Astrocyte (in vitro differentiated cells and primary cell): ENCODE measurements around the gene ZSCAN9.

Experiments
- EZH2 ChIP-seq: IDR thresholded peaks from 2 replicates; pipeline ENCODE4 v1.6.1; 2012; ENCODE audit warnings: mild to moderate bottlenecking, low read length, inconsistent platforms; ENCODE audit not compliant: insufficient read depth
- TF ChIP-seq, protein P1 (sequence below): IDR thresholded peaks from 2 replicates; pipeline ENCODE4 v1.5.1; 2011; ENCODE audit warnings: low read depth, mild to moderate bottlenecking, inconsistent platforms, low read length, moderate library complexity; ENCODE audit not compliant: insufficient read depth

DNA sequence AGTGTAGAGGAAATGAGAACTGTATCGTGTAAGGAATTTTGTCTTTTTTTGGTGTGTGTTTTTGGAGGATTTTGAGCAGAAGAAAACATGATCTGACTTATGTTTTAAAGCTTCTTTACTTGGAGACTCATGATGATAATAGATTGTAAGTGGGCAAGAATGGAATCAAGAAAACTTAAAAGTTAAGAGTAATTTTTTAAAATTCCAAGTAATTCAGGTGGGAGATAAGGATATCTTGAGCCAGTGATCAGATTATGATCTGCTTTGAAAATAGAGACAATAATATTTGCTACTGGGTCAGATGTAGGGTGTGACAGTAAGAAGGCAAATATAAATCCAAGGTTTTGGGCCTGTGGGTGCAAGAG is 42.6 kb downstream of the ZSCAN9 start:
- TF ChIP-seq, protein P1, sequence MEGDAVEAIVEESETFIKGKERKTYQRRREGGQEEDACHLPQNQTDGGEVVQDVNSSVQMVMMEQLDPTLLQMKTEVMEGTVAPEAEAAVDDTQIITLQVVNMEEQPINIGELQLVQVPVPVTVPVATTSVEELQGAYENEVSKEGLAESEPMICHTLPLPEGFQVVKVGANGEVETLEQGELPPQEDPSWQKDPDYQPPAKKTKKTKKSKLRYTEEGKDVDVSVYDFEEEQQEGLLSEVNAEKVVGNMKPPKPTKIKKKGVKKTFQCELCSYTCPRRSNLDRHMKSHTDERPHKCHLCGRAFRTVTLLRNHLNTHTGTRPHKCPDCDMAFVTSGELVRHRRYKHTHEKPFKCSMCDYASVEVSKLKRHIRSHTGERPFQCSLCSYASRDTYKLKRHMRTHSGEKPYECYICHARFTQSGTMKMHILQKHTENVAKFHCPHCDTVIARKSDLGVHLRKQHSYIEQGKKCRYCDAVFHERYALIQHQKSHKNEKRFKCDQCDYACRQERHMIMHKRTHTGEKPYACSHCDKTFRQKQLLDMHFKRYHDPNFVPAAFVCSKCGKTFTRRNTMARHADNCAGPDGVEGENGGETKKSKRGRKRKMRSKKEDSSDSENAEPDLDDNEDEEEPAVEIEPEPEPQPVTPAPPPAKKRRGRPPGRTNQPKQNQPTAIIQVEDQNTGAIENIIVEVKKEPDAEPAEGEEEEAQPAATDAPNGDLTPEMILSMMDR, result no peak
- no peak for TF ChIP-seq EZH2
